Measurements from ENCODE around the gene VAT1L. TPM values are rescaled to one million over a fixed set of nuclear protein-coding genes. Genes with fewer than 3 reads are reported as not detected.

The VAT1L gene, protein sequence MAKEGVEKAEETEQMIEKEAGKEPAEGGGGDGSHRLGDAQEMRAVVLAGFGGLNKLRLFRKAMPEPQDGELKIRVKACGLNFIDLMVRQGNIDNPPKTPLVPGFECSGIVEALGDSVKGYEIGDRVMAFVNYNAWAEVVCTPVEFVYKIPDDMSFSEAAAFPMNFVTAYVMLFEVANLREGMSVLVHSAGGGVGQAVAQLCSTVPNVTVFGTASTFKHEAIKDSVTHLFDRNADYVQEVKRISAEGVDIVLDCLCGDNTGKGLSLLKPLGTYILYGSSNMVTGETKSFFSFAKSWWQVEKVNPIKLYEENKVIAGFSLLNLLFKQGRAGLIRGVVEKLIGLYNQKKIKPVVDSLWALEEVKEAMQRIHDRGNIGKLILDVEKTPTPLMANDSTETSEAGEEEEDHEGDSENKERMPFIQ
- total RNA-seq (2022; extraction: Qiagen RNA extraction; ENCODE audit: low read depth), result not detected in 5 replicates

DNA sequence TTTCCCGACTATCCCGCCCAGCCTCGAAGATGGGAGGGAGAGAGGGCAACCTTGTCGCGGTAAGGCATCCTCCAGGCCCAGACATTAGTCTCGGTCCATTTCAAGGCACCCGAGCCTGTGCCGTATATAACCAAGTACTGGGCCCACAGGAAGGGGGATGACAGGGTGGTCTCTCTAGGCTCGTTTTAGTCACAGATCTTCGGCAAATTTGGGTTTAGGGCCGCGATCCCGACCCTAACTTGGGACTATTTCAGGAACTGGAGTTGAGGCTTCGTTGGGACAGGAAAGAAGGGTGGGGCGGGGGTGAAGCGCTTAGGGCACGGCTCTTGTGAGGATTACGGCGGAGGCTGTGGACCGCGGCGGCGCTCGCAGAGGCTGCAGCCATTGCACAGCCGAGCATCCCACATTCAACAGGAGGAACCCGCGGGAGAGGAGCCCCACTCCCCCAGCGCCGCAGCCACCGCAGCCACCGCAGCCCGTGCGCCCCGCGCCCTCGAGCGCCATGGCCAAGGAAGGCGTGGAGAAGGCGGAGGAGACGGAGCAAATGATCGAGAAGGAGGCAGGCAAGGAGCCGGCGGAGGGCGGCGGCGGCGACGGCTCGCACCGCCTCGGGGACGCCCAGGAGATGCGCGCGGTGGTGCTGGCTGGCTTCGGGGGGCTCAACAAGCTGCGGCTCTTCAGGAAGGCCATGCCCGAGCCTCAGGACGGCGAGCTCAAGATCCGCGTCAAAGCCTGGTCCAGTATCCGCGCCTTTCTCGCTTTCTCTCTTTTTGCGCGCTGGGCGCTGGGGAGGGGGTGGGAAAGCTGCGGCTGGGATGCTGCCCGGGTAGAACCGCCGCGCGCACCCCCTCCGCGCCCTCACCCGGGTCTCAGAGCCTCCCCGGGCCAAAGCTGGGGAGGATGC, at the start of gene VAT1L:
Gene VAT1L (plus strand): TSS at position 384 of the 904 bp plus-strand sequence. CDS start 119 bp downstream, at position 503.

GRCh38 chr16:78022347-78023060, 234.1 kb downstream of the VAT1L start, which contains the start of gene CLEC3A:
CLEC3A (plus strand) TSS chr16:78022548; CDS start chr16:78022627, 79 bp downstream.

Other genes with a start within 250 kb of the VAT1L start
- gene NUDT7, start 66.0 kb upstream of the VAT1L start, total RNA-seq (2022; extraction: Qiagen RNA extraction; ENCODE audit: low read depth), result 5.2 to 5.9 TPM (median 5.5 TPM) in 5 replicates
- not detected in 5 replicates for gene CLEC3A, start 234.0 kb downstream of the VAT1L start, total RNA-seq (2022; extraction: Qiagen RNA extraction; ENCODE audit: low read depth)